ENCODE measurements around the gene MAML1.
"Not testable (repeated sequence)": the region's sequence is repeated elsewhere in the genome, so short reads cannot be mapped to it uniquely, and the experiment has no call there.

Gene MAML1

DNA sequence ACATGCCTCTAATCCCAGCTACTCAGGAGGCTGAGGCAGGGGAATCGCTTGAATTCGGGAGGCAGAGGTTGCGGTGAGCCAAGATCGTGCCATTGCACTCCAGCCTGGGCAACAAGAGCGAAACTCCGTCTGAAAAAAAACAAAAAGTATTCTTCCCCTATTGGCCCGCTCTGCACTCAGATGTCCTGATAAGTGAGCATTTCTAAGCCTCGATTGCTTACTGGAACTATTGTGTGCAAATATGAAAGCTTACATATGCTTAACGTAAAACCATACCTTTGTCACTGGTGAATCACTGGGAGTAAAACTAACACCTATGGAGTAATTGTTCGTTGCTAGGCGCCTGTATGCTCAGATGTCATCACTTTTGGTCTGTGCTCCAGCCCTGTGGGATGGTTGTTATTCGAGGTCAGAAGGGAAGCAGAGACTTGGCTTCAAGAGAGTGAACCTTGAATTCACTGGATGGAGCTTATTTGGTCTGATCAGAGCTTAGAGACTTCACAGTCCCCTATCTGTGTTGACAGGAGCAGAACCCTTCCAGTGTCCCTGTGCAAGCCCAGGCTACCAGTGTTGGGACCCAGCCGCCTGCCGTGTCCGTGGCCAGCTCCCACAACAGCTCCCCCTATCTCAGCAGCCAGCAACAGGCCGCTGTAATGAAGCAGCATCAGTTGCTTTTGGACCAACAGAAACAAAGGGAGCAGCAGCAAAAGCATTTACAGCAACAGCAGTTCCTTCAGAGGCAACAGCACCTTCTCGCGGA is 35.9 kb downstream of the MAML1 start:
- no peak for DNase-seq

DNA sequence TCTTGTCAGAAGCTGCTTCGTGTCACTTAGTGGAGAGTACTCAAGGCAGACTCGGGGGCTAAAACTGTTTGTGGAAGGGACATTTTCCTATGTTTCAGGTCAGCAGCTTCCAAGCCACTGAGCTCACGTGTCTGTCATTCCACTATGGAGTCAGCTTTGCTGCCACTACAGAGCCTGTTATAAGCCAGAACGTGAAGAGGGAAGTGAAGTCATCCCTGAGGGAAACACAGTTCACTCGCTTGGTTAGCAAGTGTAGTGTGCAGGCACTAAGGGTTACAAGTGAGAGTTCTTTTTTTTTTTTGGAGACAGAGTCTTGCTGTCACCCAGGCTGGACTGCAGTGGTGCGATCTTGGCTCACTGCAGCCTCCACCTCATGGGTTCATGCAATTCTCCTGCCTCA is 36.6 kb downstream of the MAML1 start:
- no peak for DNase-seq

GRCh38 chr5:179769796-179770195 is 37.2 kb downstream of the MAML1 start:
- no peak for DNase-seq

- no peak for DNase-seq
Observed at GRCh38 chr5:179771311-179771895, 38.8 kb downstream of the MAML1 start.

GRCh38 chr5:179772351-179772750 is 39.7 kb downstream of the MAML1 start:
- no peak for DNase-seq

- DNase-seq, result no peak
Observed at GRCh38 chr5:179773686-179774040, 41.0 kb downstream of the MAML1 start.

- DNase-seq, result no peak
Observed at GRCh38 chr5:179774442-179774841, 41.8 kb downstream of the MAML1 start.

- DNase-seq, result no peak
Observed at GRCh38 chr5:179776411-179776938, 43.9 kb downstream of the MAML1 start.

DNA sequence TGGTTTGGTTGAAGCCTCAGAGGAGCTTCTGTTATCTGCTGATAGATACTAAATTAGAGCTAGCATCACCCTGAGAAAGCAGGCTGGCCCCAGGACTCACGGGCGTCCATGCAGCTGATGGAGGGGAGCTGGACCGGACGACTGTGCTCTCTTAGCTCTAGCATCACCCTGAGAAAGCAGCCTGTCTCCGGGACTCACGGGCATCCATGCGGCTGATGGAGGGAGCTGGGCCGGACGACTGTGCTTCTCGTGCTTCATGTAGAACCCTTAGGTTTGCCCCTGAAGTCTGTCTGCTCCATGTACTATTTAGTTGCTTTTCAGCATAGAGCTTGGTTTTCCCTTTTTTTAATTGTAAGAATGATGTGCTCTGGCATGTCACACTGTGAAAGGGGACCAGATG is 44.8 kb downstream of the MAML1 start:
- no peak for DNase-seq

DNA sequence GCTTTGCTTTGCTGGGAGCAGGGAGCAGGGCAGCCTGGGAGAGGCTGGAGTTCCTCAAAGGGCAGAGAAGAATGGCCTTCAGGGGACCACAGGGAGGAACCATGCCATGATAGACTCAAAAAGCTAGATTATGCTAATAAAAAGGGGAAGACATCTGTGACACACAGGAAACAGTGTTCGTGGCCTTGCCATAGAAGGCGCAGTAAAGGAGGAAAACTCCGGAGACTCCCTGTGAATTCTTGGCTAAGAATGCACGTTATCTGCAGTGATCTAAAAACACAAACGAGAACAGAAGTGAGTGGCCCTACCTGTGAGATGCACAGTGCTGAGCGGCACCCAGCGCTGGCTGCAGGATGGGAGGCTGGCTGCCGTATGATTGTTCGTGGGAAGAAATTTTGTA is 45.3 kb downstream of the MAML1 start:
- no peak for DNase-seq

DNA sequence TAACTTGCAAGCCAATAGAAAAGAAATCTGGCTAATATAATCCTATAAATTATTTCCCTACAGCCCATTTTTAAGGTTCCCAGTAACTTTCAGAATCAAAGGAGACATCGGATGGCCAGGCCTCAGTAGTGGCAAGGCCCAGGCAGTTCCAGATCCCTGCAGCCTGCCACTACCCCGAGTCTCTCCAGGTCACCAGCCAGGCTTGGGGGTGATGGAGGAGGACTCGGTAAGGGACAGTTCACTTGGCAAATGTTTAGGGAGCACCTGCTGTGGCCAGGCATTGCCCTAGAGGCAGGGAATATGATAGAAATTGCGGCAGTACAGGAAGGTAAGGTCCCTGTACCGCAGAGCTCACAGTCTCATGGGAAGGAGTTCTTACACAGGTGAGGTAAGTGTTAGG is 46.0 kb downstream of the MAML1 start:
- no peak for DNase-seq

DNA sequence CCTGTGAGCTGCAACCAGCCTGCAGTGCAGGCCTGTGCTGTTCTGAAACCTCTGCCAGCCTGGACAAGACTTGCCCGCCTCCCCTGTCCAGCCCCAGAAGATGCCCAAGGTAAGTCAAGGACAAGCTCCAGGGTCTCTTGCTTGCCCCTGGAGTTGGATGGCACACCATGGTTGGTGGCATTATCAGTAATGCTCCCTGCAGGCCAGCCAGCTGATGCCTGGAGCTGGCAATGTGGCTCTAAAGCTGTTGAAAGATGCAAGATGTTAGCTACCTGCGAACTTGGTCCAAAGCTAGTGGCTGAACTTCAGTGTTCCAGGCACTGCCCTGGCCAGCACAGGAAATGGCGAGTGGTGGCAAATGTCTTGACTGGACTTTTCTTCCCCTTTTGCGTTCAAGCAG is 47.2 kb downstream of the MAML1 start:
- DNase-seq, result no peak

DNA sequence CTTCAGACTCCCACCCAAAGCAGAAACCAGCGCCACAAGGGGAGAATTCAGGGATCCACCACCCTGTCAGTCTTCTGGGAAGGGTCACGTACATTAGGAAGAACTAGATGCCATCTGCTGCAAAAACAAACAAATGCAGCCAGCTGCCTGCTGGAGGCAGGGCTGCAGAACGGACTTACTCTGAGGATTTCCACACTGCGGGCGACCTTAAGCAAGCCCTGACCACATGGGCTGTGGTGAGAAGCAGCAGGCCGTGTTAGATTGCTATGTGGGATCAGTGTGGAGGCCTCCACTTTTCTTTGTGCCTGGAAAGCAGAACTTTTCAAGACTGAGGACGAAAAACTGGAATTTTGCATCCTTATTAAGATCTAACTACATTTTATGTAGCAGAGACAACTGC is 47.7 kb downstream of the MAML1 start:
- no peak for DNase-seq

DNA sequence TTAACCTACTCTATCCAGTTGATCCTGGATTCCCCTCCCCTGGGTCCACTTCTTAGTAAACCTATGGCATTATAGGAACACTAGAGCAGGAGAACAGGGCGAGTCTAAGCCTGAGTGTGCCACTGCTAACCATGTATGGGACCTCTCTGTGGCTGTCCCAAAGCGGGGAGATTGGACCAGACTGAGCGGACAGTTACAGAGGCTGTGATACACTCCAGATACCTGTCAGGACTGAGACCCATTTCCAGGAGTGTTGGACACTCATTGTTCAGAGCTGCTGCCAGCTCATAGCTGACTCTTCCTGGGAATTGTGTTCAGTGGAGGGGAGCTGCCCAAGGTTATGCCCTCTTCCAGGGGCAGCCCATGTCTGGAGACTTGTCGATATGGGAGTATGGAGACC is 49.2 kb downstream of the MAML1 start:
- DNase-seq, result no peak

DNA sequence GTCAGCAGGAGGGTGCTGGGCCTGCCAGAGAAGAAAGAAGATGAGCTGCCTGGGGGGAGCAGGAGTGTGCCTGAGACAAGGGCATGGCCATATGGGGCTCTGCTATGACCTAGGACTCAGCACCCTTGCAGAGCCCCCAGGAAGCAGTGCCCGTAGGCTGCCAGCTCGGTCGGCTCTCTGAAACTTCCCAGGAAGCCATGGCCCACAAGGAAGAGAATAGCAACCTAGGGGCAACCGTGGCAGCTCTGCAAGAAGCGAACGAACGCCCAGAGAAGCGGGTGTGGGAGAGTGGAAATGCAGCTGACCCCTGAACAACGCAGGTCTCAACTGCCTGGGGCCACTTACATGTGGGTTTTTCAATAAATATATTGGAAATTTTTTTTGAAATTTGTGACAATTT is 50.5 kb downstream of the MAML1 start:
- no peak for DNase-seq

GRCh38 chr5:179786861-179787260 is 54.2 kb downstream of the MAML1 start:
- no peak for DNase-seq

DNA sequence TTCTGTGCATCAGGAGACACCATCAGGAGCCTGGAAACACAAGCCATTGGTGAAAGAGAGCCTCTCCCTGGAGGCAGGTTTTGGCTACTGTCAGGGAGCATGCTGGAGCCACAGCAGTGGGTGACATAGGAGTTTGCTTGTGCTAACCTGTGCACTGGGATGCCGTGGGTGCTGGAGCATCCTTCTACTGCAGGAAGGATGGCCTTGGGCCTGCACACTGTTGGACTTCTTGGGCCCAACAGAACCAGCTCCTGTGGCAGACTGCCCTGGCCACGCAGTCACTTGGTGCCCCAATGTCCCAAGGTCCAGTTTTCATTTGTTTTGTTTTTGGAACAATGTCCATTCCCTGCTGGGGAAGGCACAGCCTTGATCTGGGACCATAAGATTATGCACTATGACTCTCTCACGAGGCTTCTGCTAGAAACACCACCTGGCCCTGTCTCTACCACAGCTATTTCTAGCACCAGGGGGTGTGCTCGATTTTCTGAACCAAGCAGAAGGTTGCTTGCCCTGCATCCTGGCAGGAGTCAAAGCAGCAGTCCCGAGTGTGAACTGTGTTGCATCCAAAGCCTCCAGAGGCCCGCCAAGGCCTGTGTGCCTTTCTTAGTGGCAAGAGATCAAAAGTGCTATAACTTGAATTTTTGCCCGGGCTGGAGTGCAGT is 55.7 kb downstream of the MAML1 start:
- no peak for DNase-seq

DNA sequence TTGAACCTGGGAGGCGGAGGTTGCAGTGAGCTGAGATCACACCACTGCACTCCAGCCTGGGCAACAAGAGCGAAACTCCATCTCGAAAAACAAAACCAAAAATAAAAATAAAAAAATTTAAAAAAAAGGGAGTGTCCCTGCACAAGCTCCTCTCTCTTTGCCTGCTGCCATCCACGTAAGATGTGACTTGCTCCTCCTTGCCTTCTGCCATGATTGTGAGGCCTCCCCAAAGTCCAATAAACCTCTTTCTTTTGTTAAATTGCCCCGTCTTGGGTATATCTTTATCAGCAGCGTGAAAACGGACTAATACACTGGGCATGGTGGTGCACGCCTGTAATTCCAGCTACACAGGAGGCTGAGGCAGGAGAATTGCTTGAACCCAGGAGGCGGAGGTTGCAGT is 56.7 kb downstream of the MAML1 start:
- not testable (repeated sequence) for DNase-seq

GRCh38 chr5:179791881-179792611 is 59.4 kb downstream of the MAML1 start:
- no peak for DNase-seq

- no peak for DNase-seq
Observed at GRCh38 chr5:179792612-179793467, 60.2 kb downstream of the MAML1 start.

- DNase-seq, result no peak
Observed at GRCh38 chr5:179793468-179794139, 61.0 kb downstream of the MAML1 start, which contains the start of gene LTC4S. TSS of gene LTC4S (plus strand) at chr5:179793986. CDS start at chr5:179794081, 95 bp downstream.

- no peak for DNase-seq
Observed at GRCh38 chr5:179794171-179794570, 61.5 kb downstream of the MAML1 start.

Data from GOT3 (cell line).